Measurements from ENCODE around the gene RAB8B.
A peak's percentile ranks its signal among the peaks of the same experiment; 100 is the strongest.

The RAB8B gene

DNA sequence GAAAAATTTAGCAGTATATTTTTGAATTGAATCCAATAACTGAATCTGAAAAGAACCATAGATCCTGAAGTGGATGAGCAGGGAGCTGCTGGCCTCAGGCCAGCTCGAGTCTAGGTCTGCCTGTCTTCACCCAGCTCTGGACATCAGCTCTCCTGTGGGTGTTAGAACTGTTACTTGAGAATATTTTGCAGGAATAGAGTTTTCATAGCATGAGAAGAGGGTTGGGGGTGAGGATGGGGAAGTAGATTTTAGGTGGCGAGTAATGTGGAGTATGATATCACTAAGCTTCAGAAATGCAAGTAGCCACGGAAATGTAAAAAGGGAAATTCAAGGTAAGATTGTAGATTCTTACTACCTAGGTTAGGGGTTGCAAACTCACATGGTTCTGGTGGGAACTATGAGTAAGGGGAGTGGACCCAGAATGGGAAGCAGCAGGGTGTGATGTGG is 6.2 kb downstream of the RAB8B start:
- TF ChIP-seq, protein P1, sequence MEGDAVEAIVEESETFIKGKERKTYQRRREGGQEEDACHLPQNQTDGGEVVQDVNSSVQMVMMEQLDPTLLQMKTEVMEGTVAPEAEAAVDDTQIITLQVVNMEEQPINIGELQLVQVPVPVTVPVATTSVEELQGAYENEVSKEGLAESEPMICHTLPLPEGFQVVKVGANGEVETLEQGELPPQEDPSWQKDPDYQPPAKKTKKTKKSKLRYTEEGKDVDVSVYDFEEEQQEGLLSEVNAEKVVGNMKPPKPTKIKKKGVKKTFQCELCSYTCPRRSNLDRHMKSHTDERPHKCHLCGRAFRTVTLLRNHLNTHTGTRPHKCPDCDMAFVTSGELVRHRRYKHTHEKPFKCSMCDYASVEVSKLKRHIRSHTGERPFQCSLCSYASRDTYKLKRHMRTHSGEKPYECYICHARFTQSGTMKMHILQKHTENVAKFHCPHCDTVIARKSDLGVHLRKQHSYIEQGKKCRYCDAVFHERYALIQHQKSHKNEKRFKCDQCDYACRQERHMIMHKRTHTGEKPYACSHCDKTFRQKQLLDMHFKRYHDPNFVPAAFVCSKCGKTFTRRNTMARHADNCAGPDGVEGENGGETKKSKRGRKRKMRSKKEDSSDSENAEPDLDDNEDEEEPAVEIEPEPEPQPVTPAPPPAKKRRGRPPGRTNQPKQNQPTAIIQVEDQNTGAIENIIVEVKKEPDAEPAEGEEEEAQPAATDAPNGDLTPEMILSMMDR (conservative IDR thresholded peaks at IDR 0.05; ENCODE audit: low read depth, low read length), result no peak
- DNase-seq (ENCODE audit: low read depth), result peak; percentile 46
- no peak overlapping the region for H3K4me3 ChIP-seq (ENCODE audit: low read depth, low read length)

DNA sequence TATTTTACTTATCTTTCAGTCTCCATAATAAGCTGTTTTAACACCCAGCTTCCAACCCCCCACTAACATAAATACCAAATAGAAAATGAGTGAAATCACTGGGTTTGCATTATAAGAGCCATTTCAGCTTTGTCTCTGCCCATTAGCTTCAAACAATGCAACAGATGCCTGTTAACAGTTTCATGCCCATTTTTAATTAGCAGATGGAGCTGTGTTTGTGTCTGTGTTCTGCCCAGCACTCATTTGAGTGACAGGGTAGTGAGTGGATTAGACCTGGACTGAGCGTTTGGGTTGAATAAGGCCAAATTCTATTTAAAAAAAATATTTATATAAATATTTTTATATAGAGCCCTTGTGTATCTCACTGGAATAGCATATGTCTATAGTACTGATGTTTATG is 7.4 kb downstream of the RAB8B start:
- no peak overlapping the region for H3K4me3 ChIP-seq (ENCODE audit: low read depth, low read length)
- TF ChIP-seq, protein P1 (conservative IDR thresholded peaks at IDR 0.05; ENCODE audit: low read depth, low read length), result no peak
- no peak for DNase-seq (ENCODE audit: low read depth)

DNA sequence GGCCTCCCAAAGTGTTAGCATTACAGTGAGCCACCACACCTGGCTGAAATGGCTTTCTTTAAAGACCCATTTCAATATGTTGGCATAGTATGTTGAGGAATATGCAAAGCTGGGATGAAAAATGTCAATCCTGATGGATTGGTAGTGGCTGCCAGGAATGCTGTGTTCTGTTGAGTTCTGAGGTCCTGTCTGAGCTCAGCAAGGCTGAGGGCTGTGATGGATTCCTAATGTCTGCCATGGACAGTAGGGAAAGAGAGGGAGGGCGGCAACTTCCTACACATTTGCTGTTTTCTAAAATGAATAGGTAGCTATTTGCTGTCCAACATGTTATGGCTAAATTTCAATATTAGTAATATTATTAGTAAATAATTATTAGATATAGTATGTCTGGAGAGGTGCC is 8.2 kb downstream of the RAB8B start:
- no peak for DNase-seq (ENCODE audit: low read depth)
- no peak overlapping the region for H3K4me3 ChIP-seq (ENCODE audit: low read depth, low read length)
- TF ChIP-seq, protein P1 (conservative IDR thresholded peaks at IDR 0.05; ENCODE audit: low read depth, low read length), result no peak

DNA sequence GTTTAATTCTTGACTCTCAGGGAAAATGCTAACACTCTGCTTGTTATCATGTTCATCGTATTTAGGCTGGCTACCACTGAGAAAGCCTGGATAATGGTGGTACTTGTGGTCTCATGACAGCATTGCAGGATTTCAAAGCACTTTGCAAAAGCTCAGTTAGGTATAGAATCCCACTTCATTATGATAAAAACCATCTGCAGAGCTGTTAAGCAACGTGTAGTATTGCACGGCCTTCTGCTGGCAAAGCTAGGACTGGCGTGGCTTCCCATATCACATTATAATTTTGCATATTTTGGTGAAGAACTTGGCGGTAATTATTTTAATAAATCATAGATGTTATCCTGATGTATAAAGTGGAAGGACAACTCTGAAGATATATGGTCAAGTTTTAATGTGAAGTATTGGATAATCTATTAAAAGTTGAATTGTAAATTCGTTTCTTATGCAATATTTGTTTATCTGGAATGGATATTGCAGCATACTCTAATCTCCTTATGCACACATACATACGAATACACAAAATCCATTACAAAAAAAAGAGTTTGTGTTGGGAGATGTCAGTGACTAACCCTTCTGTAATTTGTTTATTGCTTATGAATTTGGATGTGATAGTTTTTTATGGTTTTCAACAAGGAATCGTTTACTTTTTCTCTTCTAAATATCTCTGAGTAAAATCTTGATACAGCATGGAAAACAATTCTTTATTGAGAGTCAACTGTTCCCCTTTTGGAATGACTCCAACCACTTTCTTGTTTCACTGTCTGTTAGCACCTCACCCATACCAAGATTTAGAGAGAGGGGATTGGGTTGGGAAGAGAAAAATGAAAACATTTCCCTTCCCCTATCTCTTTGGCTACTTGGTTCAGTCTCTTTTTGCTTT is 9.2 kb downstream of the RAB8B start:
- no peak overlapping the region for H3K4me3 ChIP-seq (ENCODE audit: low read depth, low read length)
- DNase-seq (ENCODE audit: low read depth), result peak; percentile 50
- TF ChIP-seq, protein P1 (conservative IDR thresholded peaks at IDR 0.05; ENCODE audit: low read depth, low read length), result no peak

DNA sequence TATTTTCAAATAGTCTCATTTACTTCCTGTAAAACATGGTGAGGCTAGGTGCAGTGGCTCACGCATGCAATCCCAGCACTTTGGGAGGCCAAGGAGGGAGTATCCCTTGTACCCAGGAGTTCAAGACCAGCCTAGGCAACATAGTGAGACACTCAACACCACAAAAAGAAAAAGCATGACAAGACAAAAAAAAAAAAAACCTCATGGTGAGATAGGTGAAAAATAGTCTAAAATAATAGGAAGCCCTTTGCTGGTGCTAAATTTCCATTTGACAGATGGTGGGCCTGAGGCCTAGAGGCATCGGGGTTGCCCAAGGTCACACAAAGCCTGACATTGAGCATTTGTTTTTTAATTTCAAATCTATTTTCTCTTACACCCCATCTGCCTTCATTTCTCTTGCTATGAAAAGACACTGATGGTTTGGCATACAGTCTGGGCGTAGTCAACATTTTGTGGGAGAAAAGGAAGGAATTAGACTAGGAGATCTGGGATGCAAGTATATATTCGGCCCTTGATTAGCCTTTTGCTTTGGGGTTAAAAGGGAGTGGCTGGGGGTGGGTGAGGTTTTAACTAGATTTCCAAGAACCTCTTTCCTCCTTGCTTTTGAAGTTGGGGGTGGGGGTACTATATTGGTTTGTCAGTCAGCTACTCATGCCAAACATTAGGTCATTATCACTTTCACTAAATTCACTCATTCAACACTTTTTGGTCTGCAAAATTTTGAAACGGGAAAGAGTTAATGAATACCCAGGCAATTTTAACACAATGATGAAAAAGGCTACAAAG is 11.3 kb downstream of the RAB8B start:
- H3K4me3 ChIP-seq (ENCODE audit: low read depth, low read length), result no peak overlapping the region
- no peak for DNase-seq (ENCODE audit: low read depth)
- TF ChIP-seq, protein P1 (conservative IDR thresholded peaks at IDR 0.05; ENCODE audit: low read depth, low read length), result no peak

DNA sequence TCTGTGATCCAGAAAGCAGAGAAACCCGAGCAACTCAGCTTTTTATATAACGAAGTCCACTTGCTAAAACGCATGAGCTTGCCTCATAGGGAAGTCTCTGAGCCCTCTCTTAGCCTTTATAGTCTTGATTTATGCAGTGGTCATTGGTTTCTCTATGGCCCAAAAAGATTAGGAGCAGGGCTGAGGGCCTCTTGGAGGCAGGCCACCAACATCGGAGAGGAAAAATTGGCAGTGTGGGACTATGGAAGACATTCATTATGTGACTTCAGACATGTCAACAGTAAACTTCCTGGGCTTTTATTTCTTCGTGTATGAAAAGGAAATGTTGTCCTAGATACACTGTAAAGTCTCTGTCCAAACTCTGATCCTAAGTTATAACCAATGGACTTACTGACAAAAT is 13.5 kb downstream of the RAB8B start:
- no peak for DNase-seq (ENCODE audit: low read depth)
- TF ChIP-seq, protein P1 (conservative IDR thresholded peaks at IDR 0.05; ENCODE audit: low read depth, low read length), result no peak
- H3K4me3 ChIP-seq (ENCODE audit: low read depth, low read length), result no peak overlapping the region
